Erythroblast (primary cell): ENCODE results near the gene CHIC2.

ENCODE experiments used
- GATA1 ChIP-seq: IDR thresholded peaks from 2 replicates; pipeline ENCODE4 v1.6.1; 2011; ENCODE audit warnings: low read depth, mild to moderate bottlenecking, control low read depth, low read length, moderate library complexity
- POLR2A ChIP-seq: IDR thresholded peaks from 2 replicates; pipeline ENCODE4 v1.6.1; 2011; ENCODE audit warnings: mild to moderate bottlenecking, low read length

GRCh38 chr4:54041100-54041499, 23.3 kb downstream of the CHIC2 start:
- TF ChIP-seq POLR2A (no peak), GATA1 (no peak)
